Measurements from ENCODE around the gene LMO7. TPM values are rescaled to one million over a fixed set of nuclear protein-coding genes. Genes with fewer than 3 reads are reported as not detected.

Gene LMO7
- total RNA-seq, 1 experiment from 2014 or later = 105 TPM

GRCh38 chr13:75797719-75798118 is 161.6 kb downstream of the LMO7 start:
- H3K27ac Mint-ChIP-seq (ENCODE audit: unreplicated experiment) = peak overlapping the region; percentile 39
- no peak for DNase-seq
- no peak for TF ChIP-seq CTCF (IDR thresholded peaks at IDR 0.05; ENCODE audit: unreplicated experiment)
- H3K27me3 Mint-ChIP-seq (ENCODE audit: unreplicated experiment) = no peaks in the 10 kb centered on the region
- no TSS peak for BruUV-seq (replicated peaks)
- no peaks in the 10 kb centered on the region for H3K4me1 Mint-ChIP-seq (ENCODE audit: low read depth, unreplicated experiment)
- H3K9me3 Mint-ChIP-seq (ENCODE audit: low read depth, unreplicated experiment) = no peaks in the 10 kb centered on the region
- no peak overlapping the region for H3K4me3 Mint-ChIP-seq (ENCODE audit: low read depth, unreplicated experiment)
- intact Hi-C loops (cut with micrococcal nuclease; ENCODE audit: unreplicated experiment) = loop anchor here (5.0 to 10.0 kb wide), 2 partner anchors 35 to 93 kb away; no protein-coding TSS in a partner anchor
- CTCF ChIA-PET = no interaction called here
- peaks cover 18% of the 10 kb centered on the region for H3K36me3 Mint-ChIP-seq (ENCODE audit: insufficient read depth, unreplicated experiment)

- Mint-ChIP-seq H3K27me3 (ENCODE audit: unreplicated experiment) (no peaks in the 10 kb centered on the region), H3K4me1 (ENCODE audit: low read depth, unreplicated experiment) (no peaks in the 10 kb centered on the region), H3K36me3 (ENCODE audit: insufficient read depth, unreplicated experiment) (peaks cover 19% of the 10 kb centered on the region), H3K4me3 (ENCODE audit: low read depth, unreplicated experiment) (no peak overlapping the region), H3K9me3 (ENCODE audit: low read depth, unreplicated experiment) (no peaks in the 10 kb centered on the region), H3K27ac (ENCODE audit: unreplicated experiment) (peak overlapping the region; percentile 39)
- intact Hi-C loops (cut with micrococcal nuclease; ENCODE audit: unreplicated experiment) = loop anchor here (5.0 to 10.0 kb wide), 2 partner anchors 36 to 94 kb away; no protein-coding TSS in a partner anchor
- no peak for TF ChIP-seq CTCF (IDR thresholded peaks at IDR 0.05; ENCODE audit: unreplicated experiment)
- CTCF ChIA-PET = interaction anchor here (0.6 kb wide), 1 partner anchor 21 kb away, joined by 4 read pairs; no protein-coding TSS in a partner anchor
- no TSS peak for BruUV-seq (replicated peaks)
- no peak for DNase-seq
These were observed 162.5 kb downstream of the LMO7 start for GRCh38 chr13:75798353-75799255.

- Mint-ChIP-seq H3K27me3 (ENCODE audit: unreplicated experiment) (no peaks in the 10 kb centered on the region), H3K4me1 (ENCODE audit: low read depth, unreplicated experiment) (no peaks in the 10 kb centered on the region), H3K36me3 (ENCODE audit: insufficient read depth, unreplicated experiment) (peaks cover 26% of the 10 kb centered on the region), H3K9me3 (ENCODE audit: low read depth, unreplicated experiment) (no peaks in the 10 kb centered on the region), H3K4me3 (ENCODE audit: low read depth, unreplicated experiment) (no peak overlapping the region), H3K27ac (ENCODE audit: unreplicated experiment) (peak overlapping the region; percentile 25)
- BruUV-seq (replicated peaks) = no TSS peak
- TF ChIP-seq CTCF (IDR thresholded peaks at IDR 0.05; ENCODE audit: unreplicated experiment) = no peak
- CTCF ChIA-PET = no interaction called here
- intact Hi-C loops (cut with micrococcal nuclease; ENCODE audit: unreplicated experiment) = no loop called here
- no peak for DNase-seq
These were observed 164.4 kb downstream of the LMO7 start for GRCh38 chr13:75800545-75800944.

- no peaks in the 10 kb centered on the region for H3K9me3 Mint-ChIP-seq (ENCODE audit: low read depth, unreplicated experiment)
- TF ChIP-seq CTCF (IDR thresholded peaks at IDR 0.05; ENCODE audit: unreplicated experiment) = no peak
- H3K4me3 Mint-ChIP-seq (ENCODE audit: low read depth, unreplicated experiment) = no peak overlapping the region
- no peak overlapping the region for H3K27ac Mint-ChIP-seq (ENCODE audit: unreplicated experiment)
- no peaks in the 10 kb centered on the region for H3K4me1 Mint-ChIP-seq (ENCODE audit: low read depth, unreplicated experiment)
- intact Hi-C loops (cut with micrococcal nuclease; ENCODE audit: unreplicated experiment) = no loop called here
- no peak for DNase-seq
- CTCF ChIA-PET = no interaction called here
- no peaks in the 10 kb centered on the region for H3K27me3 Mint-ChIP-seq (ENCODE audit: unreplicated experiment)
- no TSS peak for BruUV-seq (replicated peaks)
- H3K36me3 Mint-ChIP-seq (ENCODE audit: insufficient read depth, unreplicated experiment) = peaks cover 33% of the 10 kb centered on the region
These were observed 165.3 kb downstream of the LMO7 start for GRCh38 chr13:75801388-75801945.
